Measurements from ENCODE around the gene KCNJ9. TPM values are rescaled to one million over a fixed set of nuclear protein-coding genes. Genes with fewer than 3 reads are reported as not detected.

KCNJ9 gene
- total RNA-seq, 1 experiment from 2014 or later, result 0.09 TPM

DNA sequence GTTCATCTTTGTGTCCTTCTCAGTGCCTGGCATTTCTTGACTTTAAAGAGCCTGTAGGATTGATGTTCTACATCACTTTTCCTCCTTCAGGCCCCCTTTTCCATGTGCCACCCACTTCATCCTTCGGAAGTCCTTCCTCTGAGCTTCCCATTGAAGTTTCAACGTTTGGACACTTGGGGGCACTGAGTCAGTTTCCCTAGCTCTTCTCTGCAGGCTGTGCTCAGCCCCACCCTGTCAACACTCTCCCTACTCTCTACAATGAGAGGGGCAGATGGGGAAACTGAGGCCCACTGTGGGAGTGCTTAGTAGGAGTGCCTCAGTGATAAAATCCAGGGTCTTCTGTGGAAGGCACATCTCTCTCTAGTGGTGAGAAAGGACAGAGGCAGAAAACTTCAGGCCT, 23.3 kb upstream of the KCNJ9 start:
- H3K9me3 ChIP-seq (ENCODE audit: control insufficient read depth, low read depth, low read length), result no peaks in the 10 kb centered on the region
- H3K9me3 Mint-ChIP-seq, result no peaks in the 10 kb centered on the region

More for the DNA sequence above, 23.3 kb upstream of the KCNJ9 start:
- Histone ChIP-seq H3K27me3 (ENCODE audit: insufficient read depth, low read length) (no peaks in the 10 kb centered on the region), H3K79me1 (ENCODE audit: insufficient read depth, low read depth, low read length, poor library complexity, severe bottlenecking) (no peaks in the 10 kb centered on the region), H4K20me1 (ENCODE audit: control insufficient read depth, insufficient read depth, insufficient read length) (no peaks in the 10 kb centered on the region), H3K56ac (ENCODE audit: insufficient read length, low read depth, low read length) (no peak overlapping the region), H3K18ac (ENCODE audit: insufficient read length, low read depth, low read length) (no peak overlapping the region), H3K79me2 (ENCODE audit: insufficient read depth, low read length) (no peaks in the 10 kb centered on the region), H3K9ac (ENCODE audit: extremely low read depth, insufficient read length, low read length) (no peak overlapping the region), H2AFZ (ENCODE audit: low read length) (no peak overlapping the region), H2BK15ac (ENCODE audit: low read depth, low read length) (no peak overlapping the region), H2BK120ac (ENCODE audit: low read depth, low read length, poor library complexity, severe bottlenecking) (no peak overlapping the region), H2BK12ac (ENCODE audit: insufficient read length, low read depth, low read length) (no peak overlapping the region), H4K5ac (ENCODE audit: insufficient read length, low read depth, low read length) (no peak overlapping the region), H2AK5ac (ENCODE audit: insufficient read length, low read length) (no peak overlapping the region), H2BK20ac (ENCODE audit: low read depth, low read length, poor library complexity, severe bottlenecking) (no peak overlapping the region), H3K4me1 (ENCODE audit: insufficient read depth, low read length) (no peaks in the 10 kb centered on the region), H4K91ac (ENCODE audit: insufficient read length, low read depth, low read length) (no peak overlapping the region), H3T11ph (ENCODE audit: low read length) (no peak overlapping the region), H3K4ac (ENCODE audit: low read depth, low read length) (no peak overlapping the region), H3K23ac (ENCODE audit: insufficient read length, low read depth, low read length) (no peak overlapping the region), H2BK5ac (ENCODE audit: insufficient read length, low read length) (no peak overlapping the region), H3K27ac (ENCODE audit: insufficient read length, low read depth, low read length) (no peak overlapping the region), H4K8ac (replicated peaks; ENCODE audit: insufficient read length, low read depth, low read length) (no peak overlapping the region), H3K4me2 (ENCODE audit: insufficient read depth, insufficient read length, low read length) (no peak overlapping the region), H3K23me2 (ENCODE audit: insufficient read length, low read depth, low read length, poor library complexity, severe bottlenecking) (no peaks in the 10 kb centered on the region), H3K14ac (ENCODE audit: insufficient read depth, low read length) (no peak overlapping the region)
- TF ChIP-seq, protein P1, sequence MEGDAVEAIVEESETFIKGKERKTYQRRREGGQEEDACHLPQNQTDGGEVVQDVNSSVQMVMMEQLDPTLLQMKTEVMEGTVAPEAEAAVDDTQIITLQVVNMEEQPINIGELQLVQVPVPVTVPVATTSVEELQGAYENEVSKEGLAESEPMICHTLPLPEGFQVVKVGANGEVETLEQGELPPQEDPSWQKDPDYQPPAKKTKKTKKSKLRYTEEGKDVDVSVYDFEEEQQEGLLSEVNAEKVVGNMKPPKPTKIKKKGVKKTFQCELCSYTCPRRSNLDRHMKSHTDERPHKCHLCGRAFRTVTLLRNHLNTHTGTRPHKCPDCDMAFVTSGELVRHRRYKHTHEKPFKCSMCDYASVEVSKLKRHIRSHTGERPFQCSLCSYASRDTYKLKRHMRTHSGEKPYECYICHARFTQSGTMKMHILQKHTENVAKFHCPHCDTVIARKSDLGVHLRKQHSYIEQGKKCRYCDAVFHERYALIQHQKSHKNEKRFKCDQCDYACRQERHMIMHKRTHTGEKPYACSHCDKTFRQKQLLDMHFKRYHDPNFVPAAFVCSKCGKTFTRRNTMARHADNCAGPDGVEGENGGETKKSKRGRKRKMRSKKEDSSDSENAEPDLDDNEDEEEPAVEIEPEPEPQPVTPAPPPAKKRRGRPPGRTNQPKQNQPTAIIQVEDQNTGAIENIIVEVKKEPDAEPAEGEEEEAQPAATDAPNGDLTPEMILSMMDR (conservative IDR thresholded peaks at IDR 0.05), result peak; percentile 61
- no peak overlapping the region for H3K4me3 Mint-ChIP-seq
- no peaks in the 10 kb centered on the region for H3K36me3 Mint-ChIP-seq (ENCODE audit: insufficient read depth in 1 of 3, low read depth in 3 of 3)
- H3K27me3 Mint-ChIP-seq (ENCODE audit: low read depth), result peaks cover 42% of the 10 kb centered on the region
- peaks cover 21 to 27% of the 10 kb centered on the region in 2 experiments for H3K4me1 Mint-ChIP-seq
- no peak overlapping the region for H3K27ac Mint-ChIP-seq
- no peak for DNase-seq
- WGBS (ENCODE audit: extremely low coverage, insufficient read length, low lambda C conversion rate), result no CpG with 5 or more reads among the region's 2 CpGs
